HepG2 (cell line): ENCODE results near the gene SKI. TPM values are rescaled to one million over a fixed set of nuclear protein-coding genes. Genes with fewer than 3 reads are reported as not detected.

Experiments
- ARID3A ChIP-seq: IDR thresholded peaks from 2 replicates; pipeline ENCODE4 v1.6.1; 2012; ENCODE audit warnings: low read depth, low read length, improper control_type of control experiment
- CBX2 ChIP-seq, 2 experiments: fragments of 200-600 bp in 1 of 2; sonication (generic); formaldehyde crosslinking in 1 of 2; IDR thresholded peaks; 2 replicates each; pipeline versions ENCODE4 v1.7.0 to v1.8.1; 2018 to 2022; ENCODE audit warnings: low read depth in 2 of 2, low read length in 1 of 2, mild to moderate bottlenecking in 1 of 2, missing genetic modification reagents in 1 of 2
- CHCHD3 ChIP-seq: sonication (generic); formaldehyde crosslinking; IDR thresholded peaks from 2 replicates; pipeline ENCODE4 v1.8.0; 2022; ENCODE audit warnings: mild to moderate bottlenecking, missing genetic modification reagents, moderate library complexity
- ETV5 ChIP-seq: IDR thresholded peaks from 2 replicates; pipeline ENCODE4 v1.6.1; 2018; ENCODE audit warnings: missing biosample characterization, missing genetic modification reagents, inconsistent platforms, borderline replicate concordance
- HIVEP1 ChIP-seq: sonication (generic); formaldehyde crosslinking; IDR thresholded peaks from 2 replicates; pipeline ENCODE4 v1.4.0; 2020; ENCODE audit warnings: mild to moderate bottlenecking, missing genetic modification reagents
- HNF4A ChIP-seq: sonication (generic); formaldehyde crosslinking; IDR thresholded peaks from 2 replicates; pipeline ENCODE4 v1.4.0; 2020; ENCODE audit warnings: missing genetic modification reagents
- HNRNPH1 ChIP-seq: fragments of 200-400 bp; formaldehyde crosslinking; optimal IDR thresholded peaks from 2 replicates; pipeline ENCODE3; 2017; ENCODE audit warnings: mild to moderate bottlenecking, low read depth, low read length
- MZF1 ChIP-seq: sonication (generic); formaldehyde crosslinking; IDR thresholded peaks from 2 replicates; pipeline ENCODE4 v1.8.1; 2023; ENCODE audit warnings: mild to moderate bottlenecking, missing genetic modification reagents, borderline replicate concordance
- NR2F6 ChIP-seq, 2 experiments: IDR thresholded peaks; 2 replicates each; pipeline ENCODE4 v1.6.1; 2016; ENCODE audit warnings: antibody characterized with exemption in 1 of 2, mild to moderate bottlenecking in 1 of 2
- PCBP1 ChIP-seq: fragments of 200-400 bp; formaldehyde crosslinking; IDR thresholded peaks from 2 replicates; pipeline ENCODE4 v1.6.1; 2017; ENCODE audit warnings: mild to moderate bottlenecking, low read depth, low read length, borderline replicate concordance
- ZNF687 ChIP-seq: sonication (generic); formaldehyde crosslinking; IDR thresholded peaks from 2 replicates; pipeline ENCODE4 v1.5.1; 2020; ENCODE audit warnings: mild to moderate bottlenecking, missing genetic modification reagents, moderate library complexity
- polyA plus RNA-seq, 8 experiments: library from polyadenylated mRNA; depleted of rRNA in 3 of 8; stranded (reverse) in 7 of 8; unstranded in 1 of 8; fragments of >200 nt; fragmentation: Illumina TruSeq in 4 of 8; extraction: Trizol in 4 of 8; gene quantifications; 2 replicates each; pipeline versions ENCODE4 v1.2.1 to v1.2.3, GENCODE V29; 2011 to 2016; ENCODE audit warnings: low read depth in 4 of 8, missing spikeins in 1 of 8, mixed read lengths in 1 of 8; ENCODE audit not compliant: insufficient read depth in 1 of 8
- total RNA-seq, 5 experiments: library from RNA; depleted of rRNA; stranded (reverse); fragments of >200 nt; fragmentation: Illumina TruSeq; extraction: Trizol; gene quantifications; 2 replicates each; pipeline ENCODE4 v1.2.3, GENCODE V29; 2016; ENCODE audit warnings: low read depth in 1 of 5
- TF ChIP-seq, protein P1 (sequence below): sonication (generic); formaldehyde crosslinking; IDR thresholded peaks from 2 replicates; pipeline ENCODE4 v1.5.0; 2020; ENCODE audit warnings: mild to moderate bottlenecking, missing genetic modification reagents, borderline replicate concordance

Gene SKI
- total and polyA plus RNA-seq, 2 of the 13 experiments (the other 11 are each of a cell fraction or from before 2014, with no cell fraction given), result 4.7 to 6.9 TPM

- TF ChIP-seq PCBP1 (no peak), ARID3A (no peak), MZF1 (CRISPR knock-in tag) (no peak), HIVEP1 (no peak), NR2F6 (IDR thresholded peaks at IDR 0.05) (peak; percentile 87), NR2F6 (CRISPR knock-in tag; IDR thresholded peaks at IDR 0.05) (peak; percentile 90), CHCHD3 (CRISPR knock-in tag) (no peak), HNF4A (peak; percentile 44), ETV5 (CRISPR knock-in tag) (peak; percentile 11; the same call in 1 of the 2 replicates), HNRNPH1 (no peak), ZNF687 (CRISPR knock-in tag) (peak; percentile 35; the same call in 1 of the 2 replicates), CBX2 (IDR thresholded peaks at IDR 0.05; ENCODE audit: low read depth, low read length) (no peak), CBX2 (CRISPR knock-in tag; IDR thresholded peaks at IDR 0.05; ENCODE audit: low read depth) (no peak)
- TF ChIP-seq, protein P1, sequence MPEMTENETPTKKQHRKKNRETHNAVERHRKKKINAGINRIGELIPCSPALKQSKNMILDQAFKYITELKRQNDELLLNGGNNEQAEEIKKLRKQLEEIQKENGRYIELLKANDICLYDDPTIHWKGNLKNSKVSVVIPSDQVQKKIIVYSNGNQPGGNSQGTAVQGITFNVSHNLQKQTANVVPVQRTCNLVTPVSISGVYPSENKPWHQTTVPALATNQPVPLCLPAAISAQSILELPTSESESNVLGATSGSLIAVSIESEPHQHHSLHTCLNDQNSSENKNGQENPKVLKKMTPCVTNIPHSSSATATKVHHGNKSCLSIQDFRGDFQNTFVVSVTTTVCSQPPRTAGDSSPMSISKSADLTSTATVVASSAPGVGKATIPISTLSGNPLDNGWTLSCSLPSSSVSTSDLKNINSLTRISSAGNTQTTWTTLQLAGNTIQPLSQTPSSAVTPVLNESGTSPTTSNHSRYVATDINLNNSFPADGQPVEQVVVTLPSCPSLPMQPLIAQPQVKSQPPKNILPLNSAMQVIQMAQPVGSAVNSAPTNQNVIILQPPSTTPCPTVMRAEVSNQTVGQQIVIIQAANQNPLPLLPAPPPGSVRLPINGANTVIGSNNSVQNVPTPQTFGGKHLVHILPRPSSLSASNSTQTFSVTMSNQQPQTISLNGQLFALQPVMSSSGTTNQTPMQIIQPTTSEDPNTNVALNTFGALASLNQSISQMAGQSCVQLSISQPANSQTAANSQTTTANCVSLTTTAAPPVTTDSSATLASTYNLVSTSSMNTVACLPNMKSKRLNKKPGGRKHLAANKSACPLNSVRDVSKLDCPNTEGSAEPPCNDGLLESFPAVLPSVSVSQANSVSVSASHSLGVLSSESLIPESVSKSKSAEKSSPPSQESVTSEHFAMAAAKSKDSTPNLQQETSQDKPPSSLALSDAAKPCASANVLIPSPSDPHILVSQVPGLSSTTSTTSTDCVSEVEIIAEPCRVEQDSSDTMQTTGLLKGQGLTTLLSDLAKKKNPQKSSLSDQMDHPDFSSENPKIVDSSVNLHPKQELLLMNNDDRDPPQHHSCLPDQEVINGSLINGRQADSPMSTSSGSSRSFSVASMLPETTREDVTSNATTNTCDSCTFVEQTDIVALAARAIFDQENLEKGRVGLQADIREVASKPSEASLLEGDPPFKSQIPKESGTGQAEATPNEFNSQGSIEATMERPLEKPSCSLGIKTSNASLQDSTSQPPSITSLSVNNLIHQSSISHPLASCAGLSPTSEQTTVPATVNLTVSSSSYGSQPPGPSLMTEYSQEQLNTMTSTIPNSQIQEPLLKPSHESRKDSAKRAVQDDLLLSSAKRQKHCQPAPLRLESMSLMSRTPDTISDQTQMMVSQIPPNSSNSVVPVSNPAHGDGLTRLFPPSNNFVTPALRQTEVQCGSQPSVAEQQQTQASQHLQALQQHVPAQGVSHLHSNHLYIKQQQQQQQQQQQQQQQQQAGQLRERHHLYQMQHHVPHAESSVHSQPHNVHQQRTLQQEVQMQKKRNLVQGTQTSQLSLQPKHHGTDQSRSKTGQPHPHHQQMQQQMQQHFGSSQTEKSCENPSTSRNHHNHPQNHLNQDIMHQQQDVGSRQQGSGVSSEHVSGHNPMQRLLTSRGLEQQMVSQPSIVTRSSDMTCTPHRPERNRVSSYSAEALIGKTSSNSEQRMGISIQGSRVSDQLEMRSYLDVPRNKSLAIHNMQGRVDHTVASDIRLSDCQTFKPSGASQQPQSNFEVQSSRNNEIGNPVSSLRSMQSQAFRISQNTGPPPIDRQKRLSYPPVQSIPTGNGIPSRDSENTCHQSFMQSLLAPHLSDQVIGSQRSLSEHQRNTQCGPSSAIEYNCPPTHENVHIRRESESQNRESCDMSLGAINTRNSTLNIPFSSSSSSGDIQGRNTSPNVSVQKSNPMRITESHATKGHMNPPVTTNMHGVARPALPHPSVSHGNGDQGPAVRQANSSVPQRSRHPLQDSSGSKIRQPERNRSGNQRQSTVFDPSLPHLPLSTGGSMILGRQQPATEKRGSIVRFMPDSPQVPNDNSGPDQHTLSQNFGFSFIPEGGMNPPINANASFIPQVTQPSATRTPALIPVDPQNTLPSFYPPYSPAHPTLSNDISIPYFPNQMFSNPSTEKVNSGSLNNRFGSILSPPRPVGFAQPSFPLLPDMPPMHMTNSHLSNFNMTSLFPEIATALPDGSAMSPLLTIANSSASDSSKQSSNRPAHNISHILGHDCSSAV (CRISPR knock-in tag), result no peak
Measured at GRCh38 chr1:2271841-2272655, 43.9 kb downstream of the SKI start (continued).
